ENCODE results near the gene CASP9. TPM values are rescaled to one million over a fixed set of nuclear protein-coding genes. Genes with fewer than 3 reads are reported as not detected.
"Not testable (repeated sequence)": the region's sequence is repeated elsewhere in the genome, so short reads cannot be mapped to it uniquely, and the experiment has no call there.

The CASP9 gene
- total and polyA plus RNA-seq, 10 of the 15 experiments (the other 5 are each of a cell fraction or from before 2014, with no cell fraction given), result 2.7 to 14.6 (median 7.6) TPM

GRCh38 chr1:15460708-15461095, 63.3 kb downstream of the CASP9 start (continued):
- no peak for TF ChIP-seq ZZZ3 (IDR thresholded peaks at IDR 0.05; ENCODE audit: control insufficient read depth, insufficient read length, low read depth)
- no peak for TF ChIP-seq SMARCA5 (IDR thresholded peaks at IDR 0.05)
- no peak for TF ChIP-seq RUNX3 (IDR thresholded peaks at IDR 0.05; ENCODE audit: low read length)
- no peak for TF ChIP-seq NFXL1 (IDR thresholded peaks at IDR 0.05; ENCODE audit: borderline replicate concordance)
- TF ChIP-seq ZNF274 (IDR thresholded peaks at IDR 0.05; ENCODE audit: insufficient read depth, insufficient read length), result no peak

GRCh38 chr1:15459771-15460707, 64.0 kb downstream of the CASP9 start:
- no peak for FAIRE-seq

GRCh38 chr1:15458388-15458787, 65.6 kb downstream of the CASP9 start:
- H3K27me3 ChIP-seq (replicated peaks in 1 of 2; ENCODE audit: control insufficient read depth in 2 of 2, insufficient read depth in 2 of 2, low read length in 1 of 2); RAD21 ChIA-PET (ENCODE audit: unreplicated experiment); H3K36me3 ChIP-seq (ENCODE audit: control insufficient read depth in 2 of 2, insufficient read depth in 2 of 2, low read length in 1 of 2); SMC1A ChIA-PET (ENCODE audit: uncharacterized antibody, unreplicated experiment); FAIRE-seq; CTCF ChIA-PET; POLR2A ChIA-PET; ATAC-seq; H3K27ac ChIP-seq (ENCODE audit: control insufficient read depth, insufficient read depth); H3K4me1 ChIP-seq (ENCODE audit: control insufficient read depth, insufficient read depth, low read length); H3K9me3 ChIP-seq (replicated peaks; ENCODE audit: control insufficient read depth, insufficient read depth, low read length); BruUV-seq (replicated peaks); H4K20me1 ChIP-seq (ENCODE audit: control insufficient read depth, insufficient read depth); H2AFZ ChIP-seq (ENCODE audit: control insufficient read depth, low read depth, low read length); H3K4me3 ChIP-seq; intact Hi-C loops (cut with micrococcal nuclease; ENCODE audit: unreplicated experiment); DNase-seq (ENCODE audit: low read depth, low spot score); H3K4me2 ChIP-seq (ENCODE audit: control insufficient read depth, insufficient read depth); in situ Hi-C loops (cut with MboI); H3K79me2 ChIP-seq (ENCODE audit: control insufficient read depth, insufficient read depth, low read length); H3K9ac ChIP-seq (ENCODE audit: control insufficient read depth, insufficient read depth, low read length): not testable (repeated sequence)
- 49% methylated on average over 4 of the region's 4 CpGs for WGBS (ENCODE audit: insufficient coverage, insufficient replicate concordance, low lambda C conversion rate, missing lambda C conversion rate)

More at GRCh38 chr1:15459771-15460707, 64.0 kb downstream of the CASP9 start:
- DNase-seq (ENCODE audit: low read depth, low spot score) (no peak), ATAC-seq (no peak)
- Histone ChIP-seq H3K79me2 (ENCODE audit: control insufficient read depth, insufficient read depth, low read length) (no peaks in the 10 kb centered on the region), H3K27ac (ENCODE audit: control insufficient read depth, insufficient read depth) (no peak overlapping the region), H3K4me2 (ENCODE audit: control insufficient read depth, insufficient read depth) (no peak overlapping the region), H2AFZ (ENCODE audit: control insufficient read depth, low read depth, low read length) (no peak overlapping the region), H4K20me1 (ENCODE audit: control insufficient read depth, insufficient read depth) (no peaks in the 10 kb centered on the region), H3K9ac (ENCODE audit: control insufficient read depth, insufficient read depth, low read length) (no peak overlapping the region), H3K36me3 (ENCODE audit: control insufficient read depth in 2 of 2, insufficient read depth in 2 of 2, low read length in 1 of 2) (no peaks in the 10 kb centered on the region), H3K9me3 (replicated peaks; ENCODE audit: control insufficient read depth, insufficient read depth, low read length) (no peaks in the 10 kb centered on the region), H3K4me1 (ENCODE audit: control insufficient read depth, insufficient read depth, low read length) (peaks cover 4% of the 10 kb centered on the region), H3K4me3 (no peak overlapping the region), H3K27me3 (replicated peaks in 1 of 2; ENCODE audit: control insufficient read depth in 2 of 2, insufficient read depth in 2 of 2, low read length in 1 of 2) (no peaks in the 10 kb centered on the region; a peak in 1 of 4 replicates)
- BruUV-seq (replicated peaks), result no TSS peak
- WGBS (ENCODE audit: insufficient coverage, insufficient replicate concordance, low lambda C conversion rate, missing lambda C conversion rate), result 38% methylated on average over 10 of the region's 10 CpGs
- RAD21 ChIA-PET (ENCODE audit: unreplicated experiment), result no interaction called here
- SMC1A ChIA-PET (ENCODE audit: uncharacterized antibody, unreplicated experiment), result interaction anchor here (1.1 kb wide), 1 partner anchor 83 kb away, joined by 3 read pairs; no protein-coding TSS in a partner anchor
- in situ Hi-C loops (cut with MboI) (no loop called here), intact Hi-C loops (cut with micrococcal nuclease; ENCODE audit: unreplicated experiment) (no loop called here)
- POLR2A ChIA-PET, result no interaction called here
- CTCF ChIA-PET, result no interaction called here
- peak; percentile 39; the same call in 1 of the 2 replicates for TF ChIP-seq IKZF1 (conservative IDR thresholded peaks at IDR 0.05)
- TF ChIP-seq MTA2 (IDR thresholded peaks at IDR 0.05; ENCODE audit: low read depth), result 0 out of 2 replicates have a peak, but pooled peaks have one; percentile 13
- peak; percentile 42 to 46; a peak in 1 of 4 replicates for TF ChIP-seq IKZF2 (IDR thresholded peaks at IDR 0.05)
- TF ChIP-seq ETV6 (conservative IDR thresholded peaks at IDR 0.05 in 1 of 2, IDR thresholded peaks at IDR 0.05 in 1 of 2; ENCODE audit: borderline replicate concordance in 1 of 2, low read depth in 1 of 2), result no peak
- TF ChIP-seq HDGF (IDR thresholded peaks at IDR 0.05), result no peak
- no peak for TF ChIP-seq TCF7 (IDR thresholded peaks at IDR 0.05; ENCODE audit: borderline replicate concordance)

All from GM12878 (cell line).